Mononuclear cell (primary cell): ENCODE results near the gene GSS. TPM values are rescaled to one million over a fixed set of nuclear protein-coding genes. Genes with fewer than 3 reads are reported as not detected.
"Not testable (repeated sequence)": the region's sequence is repeated elsewhere in the genome, so short reads cannot be mapped to it uniquely, and the experiment has no call there.

Experiments used
- H3K27me3 ChIP-seq: 2 replicates; pipeline ENCODE4 v1.6.0; 2011; ENCODE audit warnings: low read length, control low read depth; ENCODE audit not compliant: insufficient read depth
- H3K4me1 ChIP-seq: 2 replicates; pipeline ENCODE4 v1.5.1; 2011; ENCODE audit warnings: mild to moderate bottlenecking, low read length, control low read depth; ENCODE audit not compliant: insufficient read depth
- H3K4me3 ChIP-seq: 2 replicates; pipeline ENCODE4 v1.5.1; 2011; ENCODE audit warnings: mild to moderate bottlenecking, low read length, moderate library complexity
- H3K9me3 ChIP-seq: 2 replicates; pipeline ENCODE4 v1.5.1; 2011; ENCODE audit warnings: low read depth, mild to moderate bottlenecking, control low read depth, low read length
- total RNA-seq: library from RNA; depleted of rRNA; stranded (reverse); fragments of >200 nt; gene quantifications from one replicate; pipeline ENCODE4 v1.2.3, GENCODE V29; 2012

GSS gene
- total RNA-seq, 1 donor: 17.2 TPM

- H3K9me3 ChIP-seq: no peaks in the 10 kb centered on the region
- H3K27me3 ChIP-seq: no peaks in the 10 kb centered on the region
- H3K4me3 ChIP-seq: no peak overlapping the region
- peaks cover 36% of the 10 kb centered on the region for H3K4me1 ChIP-seq
Measured at GRCh38 chr20:34892671-34893070, 62.9 kb downstream of the GSS start.

- H3K4me1 ChIP-seq: peaks cover 36% of the 10 kb centered on the region
- H3K27me3 ChIP-seq: no peaks in the 10 kb centered on the region
- no peaks in the 10 kb centered on the region for H3K9me3 ChIP-seq
- no peak overlapping the region for H3K4me3 ChIP-seq
Measured at GRCh38 chr20:34891166-34892062, 64.2 kb downstream of the GSS start.

DNA sequence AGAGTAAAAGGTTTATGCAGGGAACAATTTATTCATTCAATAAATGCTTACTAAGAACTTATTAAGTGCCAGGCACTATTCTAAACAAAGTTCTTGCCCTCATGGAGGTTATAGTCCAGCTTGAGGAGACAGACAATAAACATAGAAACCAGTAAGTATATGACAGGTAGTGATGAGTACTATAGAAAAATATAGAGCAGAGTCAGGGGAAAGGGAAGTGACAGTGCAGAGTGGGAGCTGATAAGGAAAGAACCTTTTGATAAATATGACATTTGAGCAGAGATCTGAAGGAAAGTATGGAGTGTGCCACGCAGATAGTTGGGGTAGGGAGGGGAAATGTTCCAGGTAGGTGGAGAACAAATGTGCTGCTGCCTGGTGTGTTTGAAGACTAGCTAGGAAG lies 67.1 kb downstream of the GSS start:
- H3K4me1 ChIP-seq: peaks cover 36% of the 10 kb centered on the region
- no peaks in the 10 kb centered on the region for H3K9me3 ChIP-seq
- no peak overlapping the region for H3K4me3 ChIP-seq
- H3K27me3 ChIP-seq: no peaks in the 10 kb centered on the region

DNA sequence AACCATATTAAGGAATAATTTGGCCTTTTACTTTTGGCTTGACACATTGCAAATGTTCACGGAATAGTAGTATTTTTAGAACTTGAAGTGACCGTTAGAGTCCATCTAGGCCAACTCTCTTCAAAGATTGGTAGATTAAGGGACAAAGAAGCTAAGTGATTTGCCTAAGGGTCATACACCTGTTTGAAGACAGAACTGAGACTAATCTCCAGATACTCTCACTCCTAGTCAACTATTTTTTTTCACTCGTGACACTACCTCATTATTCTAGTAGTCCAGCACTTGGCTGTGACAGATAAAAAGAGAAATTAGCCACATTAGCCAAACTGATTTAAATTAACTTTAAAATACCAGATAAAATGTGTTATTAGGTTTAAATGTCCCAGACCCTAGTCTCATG lies 68.6 kb downstream of the GSS start:
- Histone ChIP-seq H3K27me3 (no peaks in the 10 kb centered on the region), H3K9me3 (no peaks in the 10 kb centered on the region), H3K4me1 (peaks cover 22% of the 10 kb centered on the region), H3K4me3 (no peak overlapping the region)

GRCh38 chr20:34886122-34886521 lies 69.5 kb downstream of the GSS start:
- Histone ChIP-seq H3K4me3 (no peak overlapping the region), H3K4me1 (peaks cover 13% of the 10 kb centered on the region), H3K9me3 (no peaks in the 10 kb centered on the region), H3K27me3 (no peaks in the 10 kb centered on the region)

DNA sequence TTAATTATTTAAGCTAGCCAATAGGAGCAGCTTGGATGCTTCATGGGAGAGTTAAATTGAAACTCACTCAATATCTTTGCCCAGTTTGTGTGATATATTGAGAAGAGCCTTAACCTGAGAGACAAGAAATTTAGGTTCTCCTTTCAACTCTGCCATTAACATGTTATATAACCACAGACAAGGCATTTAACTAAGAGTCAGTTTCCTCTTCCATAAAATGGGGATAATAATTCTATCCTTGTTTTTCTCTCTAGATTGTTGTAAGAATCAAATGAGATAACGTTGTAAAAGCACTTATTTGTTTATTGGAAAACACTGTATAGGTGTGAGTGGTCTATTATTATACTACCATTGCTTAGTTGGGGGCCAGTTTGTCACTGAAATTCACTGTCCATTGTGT lies 71.3 kb downstream of the GSS start:
- Histone ChIP-seq H3K9me3 (no peaks in the 10 kb centered on the region), H3K27me3 (no peaks in the 10 kb centered on the region), H3K4me3 (no peak overlapping the region), H3K4me1 (no peaks in the 10 kb centered on the region)

DNA sequence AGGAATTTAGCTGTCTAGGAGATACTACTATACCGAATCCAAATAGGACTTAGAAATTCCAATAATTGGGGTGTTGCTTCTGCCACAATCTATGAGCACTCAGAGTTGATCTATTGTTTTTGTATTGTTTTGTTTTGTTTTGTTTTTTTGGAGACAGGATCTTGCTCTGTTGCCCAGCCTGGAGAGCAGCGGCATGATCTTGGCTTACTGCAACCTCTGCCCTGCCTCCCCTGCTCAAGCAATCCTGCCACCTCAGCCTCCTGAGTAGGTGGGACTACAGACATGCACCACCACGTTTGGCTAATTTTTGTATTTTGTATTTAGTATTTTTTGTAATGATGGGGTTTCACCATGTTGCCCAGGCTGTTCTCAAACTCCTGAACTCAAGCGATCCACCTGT lies 71.8 kb downstream of the GSS start:
- Histone ChIP-seq H3K4me1 (no peaks in the 10 kb centered on the region), H3K4me3 (no peak overlapping the region), H3K27me3 (no peaks in the 10 kb centered on the region), H3K9me3 (no peaks in the 10 kb centered on the region)

DNA sequence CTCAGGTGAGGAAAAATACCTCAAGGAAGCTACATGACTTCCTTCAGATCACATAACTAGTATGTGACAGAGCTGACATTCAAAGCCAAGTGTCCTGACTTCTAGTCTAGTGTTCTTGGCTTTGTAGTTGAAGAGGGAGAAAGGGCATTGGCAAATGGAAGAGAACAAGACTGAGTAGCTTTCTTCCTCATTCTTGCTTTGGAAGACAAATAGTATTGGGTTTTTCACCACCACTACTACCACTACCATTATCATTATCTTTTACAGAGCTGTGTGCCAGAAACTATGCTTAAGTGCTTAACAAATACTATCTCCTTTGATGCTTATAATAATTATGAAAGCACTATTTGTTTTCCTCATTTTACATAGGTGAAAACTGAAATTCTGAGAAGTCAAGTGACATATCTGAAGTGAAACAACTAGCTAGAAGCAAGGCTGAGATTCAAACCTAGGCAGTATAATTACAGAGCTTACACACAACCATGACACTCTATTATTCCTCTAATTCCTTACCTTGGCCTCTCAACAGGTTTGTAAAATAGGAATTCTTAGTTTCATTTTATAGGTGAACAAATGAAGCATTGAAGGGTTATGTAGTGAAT lies 72.4 kb downstream of the GSS start:
- no peak overlapping the region for H3K4me3 ChIP-seq
- H3K9me3 ChIP-seq: no peaks in the 10 kb centered on the region
- peaks cover under 1% of the 10 kb centered on the region for H3K4me1 ChIP-seq
- no peaks in the 10 kb centered on the region for H3K27me3 ChIP-seq

DNA sequence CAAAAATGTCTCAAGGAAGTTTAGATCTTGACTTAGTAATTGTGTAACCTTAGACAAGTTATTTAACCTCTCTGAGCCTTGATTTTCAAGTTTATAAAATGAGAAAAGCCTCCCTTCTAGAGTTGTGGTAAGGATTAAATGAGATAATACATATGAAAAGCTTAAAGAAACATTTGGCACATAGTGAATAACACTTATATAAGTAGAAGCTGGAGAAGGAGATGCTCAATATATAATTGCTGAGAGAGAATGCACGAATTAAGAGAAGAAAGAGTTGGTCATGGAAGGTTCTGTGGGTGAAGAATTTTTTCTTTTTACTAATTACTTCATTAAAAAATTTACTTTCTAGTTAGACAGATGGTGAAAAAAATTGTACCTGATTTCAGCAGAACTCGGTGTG lies 73.9 kb downstream of the GSS start:
- Histone ChIP-seq H3K4me3 (no peak overlapping the region), H3K9me3 (no peaks in the 10 kb centered on the region), H3K27me3 (no peaks in the 10 kb centered on the region), H3K4me1 (peaks cover 13% of the 10 kb centered on the region)

DNA sequence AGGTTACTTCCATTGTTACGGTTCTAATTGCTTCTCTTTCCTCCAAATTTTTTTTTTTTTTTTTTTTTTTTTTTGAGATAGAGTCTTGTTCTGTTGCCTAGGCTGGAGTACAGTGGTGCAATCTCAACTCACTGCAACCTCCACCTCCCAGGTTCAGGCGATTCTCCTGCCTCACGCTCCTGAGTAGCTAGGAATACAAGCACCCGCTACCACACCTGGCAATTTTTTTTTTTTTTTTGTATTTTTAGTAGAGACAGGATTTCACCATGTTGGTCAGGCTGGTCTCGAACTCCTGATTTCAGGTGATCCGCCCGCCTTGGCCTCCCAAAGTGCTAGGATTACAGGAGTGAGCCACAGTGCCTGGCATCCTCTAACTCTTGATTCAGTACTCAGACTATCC lies 74.6 kb downstream of the GSS start:
- not testable (repeated sequence) for H3K4me3 ChIP-seq, H3K27me3 ChIP-seq
- H3K4me1 ChIP-seq: peaks cover 15% of the 10 kb centered on the region

GRCh38 chr20:34880215-34880850 lies 75.3 kb downstream of the GSS start:
- Histone ChIP-seq H3K4me3 (no peak overlapping the region), H3K27me3 (no peaks in the 10 kb centered on the region), H3K9me3 (no peaks in the 10 kb centered on the region), H3K4me1 (peaks cover 21% of the 10 kb centered on the region)

More for the DNA sequence above, 74.6 kb downstream of the GSS start:
- H3K9me3 ChIP-seq: not testable (repeated sequence)

Other genes starting within 250 kb of the GSS start
- gene NCOA6, start 130.2 kb downstream of the GSS start, total RNA-seq: 12.2 TPM
- gene GGT7, start 83.0 kb downstream of the GSS start, total RNA-seq: 5.1 TPM
- 18.4 TPM for gene ACSS2, start 79.2 kb downstream of the GSS start, total RNA-seq
- under 0.01 TPM for gene MYH7B, start 62 bp upstream of the GSS start, total RNA-seq
- 55.3 TPM for gene TRPC4AP, start 137.0 kb upstream of the GSS start, total RNA-seq
- 19.5 TPM for gene EDEM2, start 191.5 kb upstream of the GSS start, total RNA-seq
- 1.2 TPM for gene PROCR, start 216.3 kb upstream of the GSS start, total RNA-seq